GM23338 (cell line): ENCODE data around the gene S1PR1.

Experiments used
- CTCF ChIP-seq, 2 experiments: fragments of 200-600 bp in 1 of 2; sonication (generic) in 1 of 2; conservative IDR thresholded peaks; 2 replicates each; pipeline versions ENCODE4 v1.5.1 to v1.6.1; 2016 to 2017; ENCODE audit warnings: antibody characterized with exemption in 2 of 2, low read depth in 2 of 2, mild to moderate bottlenecking in 2 of 2, moderate library complexity in 1 of 2
- EZH2 ChIP-seq: fragments of 200-600 bp; sonication (generic); IDR thresholded peaks from one replicate; pipeline ENCODE4 v1.8.0; 2017; ENCODE audit warnings: antibody characterized with exemption, mild to moderate bottlenecking, low read depth; ENCODE audit not compliant: unreplicated experiment
- POLR2AphosphoS5 ChIP-seq: IDR thresholded peaks from 2 replicates; pipeline ENCODE4 v1.6.1; 2016; ENCODE audit warnings: antibody characterized with exemption, low read depth

- no peak for TF ChIP-seq CTCF (conservative IDR thresholded peaks at IDR 0.05; ENCODE audit: low read depth in 2 of 2)
- no peak for TF ChIP-seq EZH2
- TF ChIP-seq POLR2AphosphoS5: no peak
Measured at GRCh38 chr1:101194746-101195145, 42.1 kb upstream of the S1PR1 start.
